ENCODE results near the gene ACOD1.

GRCh38 chr13:76993021-76993420 lies 44.7 kb downstream of the ACOD1 start:
- TF ChIP-seq CTCF (CRISPR knock-in tag; IDR thresholded peaks at IDR 0.05) (no peak), NR2C2 (CRISPR knock-in tag; IDR thresholded peaks at IDR 0.05; ENCODE audit: borderline replicate concordance) (no peak), SIN3B (IDR thresholded peaks at IDR 0.05; ENCODE audit: low read length) (no peak), JUN (CRISPR knock-in tag; IDR thresholded peaks at IDR 0.05) (no peak), JUNB (CRISPR knock-in tag; IDR thresholded peaks at IDR 0.05; ENCODE audit: borderline replicate concordance) (no peak), RBAK (CRISPR knock-in tag; IDR thresholded peaks at IDR 0.05) (no peak), HINFP (CRISPR knock-in tag; IDR thresholded peaks at IDR 0.05; ENCODE audit: low read depth) (no peak), RAD21 (CRISPR knock-in tag; IDR thresholded peaks at IDR 0.05) (no peak)
